Inflammatory macrophage treated with lipopolysaccharide for 4 hours (primary cell): ENCODE data around the gene C1orf122.

ENCODE experiments used
- DNase-seq: peaks from one replicate; pipeline ENCODE4 v3.0.0-alpha.2; 2020

Gene C1orf122

GRCh38 chr1:37846647-37847339 lies 39.2 kb downstream of the C1orf122 start:
- DNase-seq = peak; percentile 71

- DNase-seq = no peak
These were observed 41.9 kb downstream of the C1orf122 start for GRCh38 chr1:37849480-37849879.

GRCh38 chr1:37850352-37850955 lies 42.9 kb downstream of the C1orf122 start:
- DNase-seq = peak; percentile 86

- no peak for DNase-seq
These were observed 43.7 kb downstream of the C1orf122 start for GRCh38 chr1:37851262-37851661.

- peak; percentile 78 for DNase-seq
These were observed 44.2 kb downstream of the C1orf122 start for GRCh38 chr1:37851782-37852210.

GRCh38 chr1:37853157-37853556 lies 45.6 kb downstream of the C1orf122 start:
- DNase-seq = no peak

- no peak for DNase-seq
These were observed 46.8 kb downstream of the C1orf122 start for GRCh38 chr1:37854406-37854805.
